HUES6 (cell line): Measurements from ENCODE around the gene STC2.

Source experiments
- H3K27ac ChIP-seq: 2 replicates; pipeline ENCODE4 v1.7.0; 2013; ENCODE audit warnings: low read depth, mild to moderate bottlenecking, low read length, inconsistent platforms
- H3K27me3 ChIP-seq: 2 replicates; pipeline ENCODE4 v1.6.1; 2013; ENCODE audit warnings: low read length; ENCODE audit not compliant: control insufficient read depth, insufficient read depth
- H3K36me3 ChIP-seq: 2 replicates; pipeline ENCODE4 v1.6.1; 2013; ENCODE audit warnings: low read length; ENCODE audit not compliant: control insufficient read depth, insufficient read depth
- H3K4me1 ChIP-seq: 2 replicates; pipeline ENCODE4 v1.6.1; 2013; ENCODE audit warnings: low read length; ENCODE audit not compliant: control insufficient read depth, insufficient read depth
- H3K4me3 ChIP-seq: 2 replicates; pipeline ENCODE4 v1.5.1; 2013; ENCODE audit warnings: low read depth, low read length
- H3K9ac ChIP-seq: one replicate; pipeline ENCODE4 v1.6.1; 2013; ENCODE audit warnings: mild to moderate bottlenecking, low read length
- H3K9me3 ChIP-seq: 2 replicates; pipeline ENCODE4 v1.6.1; 2013; ENCODE audit warnings: low read depth, low read length; ENCODE audit not compliant: control insufficient read depth, insufficient read depth

STC2 gene

DNA sequence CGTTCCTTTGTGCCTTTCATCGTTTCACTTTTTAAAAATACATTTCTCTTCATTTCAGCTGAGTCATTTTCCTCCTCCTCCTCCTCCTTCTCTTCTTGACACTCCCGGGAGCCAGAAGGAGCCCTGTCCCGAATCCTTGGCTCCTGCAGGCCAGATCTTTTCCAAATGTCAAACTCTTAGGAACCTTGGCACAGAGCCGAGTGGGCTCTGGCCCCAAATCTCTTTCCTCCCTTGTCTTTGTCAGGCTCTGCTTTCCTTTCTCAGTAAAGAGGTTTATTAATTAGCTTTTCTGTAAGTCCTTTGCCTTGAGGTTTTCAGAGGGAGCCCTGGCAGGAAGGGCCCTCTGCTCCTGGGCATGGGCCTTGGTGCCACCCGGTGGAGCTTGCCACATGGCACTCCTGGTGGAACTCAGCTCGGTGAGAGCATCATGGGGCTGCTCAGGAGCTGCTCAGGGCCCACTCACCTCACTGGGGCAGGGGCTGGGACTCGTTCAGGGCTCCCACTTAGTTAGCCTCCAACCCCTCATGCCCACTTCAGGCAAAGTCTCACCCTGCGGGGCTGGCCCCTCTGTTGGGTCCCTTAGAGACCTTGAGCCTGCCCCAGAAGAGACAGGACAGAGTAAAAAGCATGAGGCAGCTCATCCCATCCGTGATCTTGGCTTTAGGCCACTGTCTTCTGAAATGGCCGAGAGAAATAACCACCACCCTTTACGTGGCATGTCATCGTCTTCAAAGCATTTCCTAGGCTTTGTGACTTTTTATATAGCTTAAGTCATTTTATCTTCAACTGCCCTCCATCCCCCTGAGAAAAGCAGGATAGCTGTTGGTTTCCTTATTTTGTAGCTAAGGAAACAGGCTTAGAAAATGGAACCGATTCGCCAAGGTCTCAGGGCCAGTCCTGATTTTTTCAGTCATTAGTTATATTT lies 17.1 kb downstream of the STC2 start:
- H3K9ac ChIP-seq = no peak overlapping the region
- no peak overlapping the region for H3K27ac ChIP-seq

DNA sequence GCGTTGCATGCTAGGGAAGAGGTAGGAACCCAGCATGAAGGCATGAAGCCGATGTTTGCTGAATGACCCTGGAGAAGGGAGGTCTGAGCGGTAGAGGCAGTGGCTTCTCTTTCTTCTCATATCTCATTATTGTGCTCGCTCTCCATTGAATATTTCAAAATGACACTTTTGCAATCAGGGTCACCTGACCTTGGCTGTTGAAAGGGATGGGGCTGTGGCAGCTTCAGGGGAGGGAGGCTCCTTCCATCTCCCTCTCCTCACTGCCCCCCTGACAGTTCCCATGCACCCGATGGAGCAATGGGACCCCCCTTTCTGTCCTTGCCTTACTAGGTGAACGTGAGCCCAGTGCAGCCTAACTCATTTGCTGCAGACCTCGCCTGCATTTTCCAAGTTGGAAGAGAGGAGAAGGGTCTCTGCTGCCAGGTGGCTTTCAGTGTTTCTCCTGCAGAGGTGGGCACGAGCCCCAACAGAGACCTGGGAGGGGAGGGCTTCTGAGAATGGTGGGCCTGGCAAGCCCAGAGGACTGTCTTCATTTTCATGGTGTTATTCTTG lies 17.9 kb downstream of the STC2 start:
- 0 out of 2 replicates have a peak, but pooled peaks cover 3% of the 10 kb centered on the region for H3K36me3 ChIP-seq
- H3K27me3 ChIP-seq = peaks cover 6% of the 10 kb centered on the region; the same call in 1 of the 2 replicates
- H3K9me3 ChIP-seq = peaks cover 8% of the 10 kb centered on the region
- no peak overlapping the region for H3K4me3 ChIP-seq
- no peak overlapping the region for H3K27ac ChIP-seq
- H3K4me1 ChIP-seq = 0 out of 2 replicates have a peak, but pooled peaks cover under 1% of the 10 kb centered on the region
- H3K9ac ChIP-seq = no peak overlapping the region

More for the DNA sequence above, 17.1 kb downstream of the STC2 start:
- 0 out of 2 replicates have a peak, but pooled peaks cover 3% of the 10 kb centered on the region for H3K36me3 ChIP-seq
- no peak overlapping the region for H3K4me3 ChIP-seq
- peaks cover 6% of the 10 kb centered on the region; the same call in 1 of the 2 replicates for H3K27me3 ChIP-seq
- peaks cover 8% of the 10 kb centered on the region; the same call in 1 of the 2 replicates for H3K4me1 ChIP-seq
- peaks cover 8% of the 10 kb centered on the region for H3K9me3 ChIP-seq

DNA sequence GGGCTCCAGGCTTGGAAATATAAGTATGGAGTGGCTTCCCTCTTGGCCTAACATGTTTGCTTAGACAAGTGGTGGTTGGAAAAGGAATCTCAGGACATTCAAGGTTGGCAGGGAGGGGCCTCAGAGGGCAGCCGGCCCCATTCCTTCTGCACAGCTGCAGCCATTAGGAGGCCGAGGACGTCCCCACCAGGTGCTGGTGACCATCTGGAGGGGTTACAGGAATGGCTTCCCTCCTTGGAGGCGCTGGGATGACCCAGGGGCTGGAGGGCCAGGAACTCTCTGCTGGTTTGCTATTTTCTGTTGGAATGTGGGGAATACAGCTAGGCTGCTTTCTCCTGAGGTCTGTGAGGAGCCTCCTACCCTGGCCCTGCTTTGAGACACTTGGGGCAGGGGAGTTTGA lies 18.5 kb downstream of the STC2 start:
- Histone ChIP-seq H3K27ac (no peak overlapping the region), H3K4me3 (no peak overlapping the region), H3K36me3 (no peaks in the 10 kb centered on the region), H3K9ac (no peak overlapping the region), H3K9me3 (peaks cover 8% of the 10 kb centered on the region), H3K27me3 (peaks cover 6% of the 10 kb centered on the region; the same call in 1 of the 2 replicates), H3K4me1 (peaks cover 4% of the 10 kb centered on the region)

DNA sequence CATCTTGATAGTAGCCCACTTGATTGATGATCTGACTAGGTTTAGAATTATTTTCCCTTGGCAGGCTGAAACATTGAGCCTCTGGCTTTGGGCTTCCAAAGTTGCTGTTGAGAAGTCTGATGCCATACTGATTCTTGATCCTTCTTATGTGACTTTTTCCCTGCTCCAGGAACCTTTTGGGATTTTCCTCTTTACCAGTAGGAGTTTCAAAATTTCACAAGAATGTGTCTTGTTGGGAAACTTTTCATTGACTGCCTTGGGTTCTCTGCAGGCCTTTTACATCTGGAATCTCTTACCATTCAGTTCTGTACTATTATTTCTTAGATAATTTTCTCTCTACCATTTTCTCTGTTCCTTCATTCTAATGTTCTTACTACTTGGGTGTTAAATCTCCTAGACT lies 20.0 kb downstream of the STC2 start:
- Histone ChIP-seq H3K27me3 (peaks cover 6% of the 10 kb centered on the region; the same call in 1 of the 2 replicates), H3K9me3 (peaks cover 8% of the 10 kb centered on the region), H3K4me3 (no peak overlapping the region), H3K4me1 (peaks cover 19% of the 10 kb centered on the region), H3K27ac (no peak overlapping the region), H3K36me3 (no peaks in the 10 kb centered on the region), H3K9ac (no peak overlapping the region)

DNA sequence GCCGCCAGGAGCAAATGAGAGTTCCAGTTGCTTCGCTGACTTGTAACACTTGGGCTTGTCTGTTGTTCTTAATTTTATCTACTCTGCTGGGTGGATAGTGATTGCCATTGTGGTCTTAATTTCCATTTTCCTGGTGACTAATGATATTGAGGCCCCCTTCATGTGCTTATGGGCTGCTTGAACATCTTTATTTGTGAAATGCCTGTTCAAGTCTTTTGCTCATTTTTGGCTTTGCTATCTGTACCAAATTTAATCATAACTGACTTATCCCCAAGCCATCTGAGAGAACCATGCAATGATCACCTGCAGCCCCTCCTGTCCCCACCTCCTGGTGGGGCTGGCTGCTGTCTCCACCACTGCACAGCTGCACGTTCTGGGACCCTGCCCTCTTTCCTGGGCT lies 20.5 kb downstream of the STC2 start:
- peaks cover 8% of the 10 kb centered on the region for H3K9me3 ChIP-seq
- H3K27ac ChIP-seq = no peak overlapping the region
- peaks cover 6% of the 10 kb centered on the region; the same call in 1 of the 2 replicates for H3K27me3 ChIP-seq
- no peak overlapping the region for H3K4me3 ChIP-seq
- no peaks in the 10 kb centered on the region for H3K36me3 ChIP-seq
- H3K9ac ChIP-seq = no peak overlapping the region
- H3K4me1 ChIP-seq = peaks cover 24% of the 10 kb centered on the region

DNA sequence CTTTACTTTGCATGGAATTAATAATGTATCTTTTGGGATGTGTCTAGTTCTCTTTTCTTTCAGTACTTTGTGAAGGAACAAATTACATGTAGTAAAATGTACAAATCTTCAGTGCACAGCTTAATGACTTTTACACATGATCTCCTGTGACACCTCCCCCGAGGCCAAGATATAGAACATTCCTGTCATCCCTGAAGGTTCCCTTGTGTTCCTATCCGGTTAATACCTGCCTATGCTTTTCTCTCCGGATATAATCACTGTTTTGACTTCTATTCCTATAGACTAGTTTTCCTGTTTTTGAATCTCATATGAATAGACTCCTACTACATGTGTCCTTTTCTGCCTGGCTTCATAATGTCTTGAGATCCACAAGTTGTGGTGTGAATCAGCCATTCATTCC lies 21.5 kb downstream of the STC2 start:
- Histone ChIP-seq H3K27me3 (peaks cover 6% of the 10 kb centered on the region; the same call in 1 of the 2 replicates), H3K4me1 (peaks cover 34% of the 10 kb centered on the region), H3K36me3 (no peaks in the 10 kb centered on the region), H3K4me3 (no peak overlapping the region), H3K27ac (no peak overlapping the region), H3K9me3 (peaks cover 8% of the 10 kb centered on the region), H3K9ac (no peak overlapping the region)

DNA sequence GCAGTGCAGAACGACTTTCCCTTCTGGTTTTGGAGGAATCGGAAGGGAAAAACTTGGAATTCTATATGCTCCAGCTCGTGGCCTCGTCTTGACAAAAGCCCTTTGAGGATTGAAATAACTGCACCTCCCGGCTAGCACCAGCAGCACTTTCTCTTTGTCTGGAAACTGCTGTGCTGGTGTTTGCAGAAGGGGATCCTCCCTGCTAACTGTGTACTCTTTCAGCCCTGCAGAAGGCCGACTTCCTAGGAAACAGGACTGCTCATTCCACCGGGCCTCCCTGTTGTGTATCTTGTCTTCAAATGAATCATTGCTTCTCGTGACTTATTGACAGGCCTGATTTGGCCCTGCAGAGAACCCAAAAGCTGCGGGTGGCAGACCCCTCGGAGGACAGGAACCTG lies 23.6 kb downstream of the STC2 start:
- Histone ChIP-seq H3K36me3 (no peaks in the 10 kb centered on the region), H3K27ac (no peak overlapping the region), H3K4me1 (peaks cover 39% of the 10 kb centered on the region), H3K9ac (no peak overlapping the region), H3K4me3 (no peak overlapping the region), H3K27me3 (no peaks in the 10 kb centered on the region), H3K9me3 (peaks cover 8% of the 10 kb centered on the region)

DNA sequence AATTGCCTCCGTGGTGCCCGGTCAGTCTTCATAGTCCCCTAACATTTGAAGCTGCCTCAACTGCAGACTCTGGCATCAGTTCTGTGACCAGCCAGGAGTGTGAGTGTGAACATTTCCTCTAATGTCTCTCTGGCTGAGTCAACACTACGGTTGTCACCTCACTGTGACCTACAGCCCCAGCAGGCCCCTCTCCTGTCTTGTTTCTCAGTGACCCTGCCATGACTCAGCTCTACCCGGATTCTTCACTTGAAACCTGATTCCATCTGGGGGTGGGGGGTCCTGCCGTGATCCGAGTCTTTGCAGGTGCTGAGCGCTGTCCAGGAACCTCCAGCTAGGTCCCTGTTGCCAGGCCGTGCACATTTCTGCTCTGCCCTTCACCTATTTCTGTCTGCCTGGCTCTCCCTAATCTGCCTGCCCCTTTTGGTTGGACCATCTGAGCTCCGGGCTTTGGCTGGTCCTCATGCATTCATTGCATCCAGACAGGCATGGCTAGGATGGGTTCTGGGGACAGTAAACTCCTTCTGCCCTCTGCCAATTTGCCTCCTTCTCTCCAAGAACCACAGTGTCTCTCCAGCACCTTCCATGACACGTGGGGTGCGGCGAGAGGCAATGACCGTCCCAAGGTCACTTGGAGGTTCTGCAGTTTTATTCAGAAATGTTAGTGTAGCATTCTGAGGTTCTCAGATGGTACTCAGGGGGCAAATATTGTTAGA lies 24.2 kb downstream of the STC2 start:
- H3K4me1 ChIP-seq = peaks cover 39% of the 10 kb centered on the region
- H3K27me3 ChIP-seq = no peaks in the 10 kb centered on the region
- H3K27ac ChIP-seq = no peak overlapping the region
- no peaks in the 10 kb centered on the region for H3K36me3 ChIP-seq
- H3K9ac ChIP-seq = no peak overlapping the region
- 0 out of 2 replicates have a peak overlapping the region, but pooled peaks have one; percentile 10 for H3K4me3 ChIP-seq
- H3K9me3 ChIP-seq = peaks cover 8% of the 10 kb centered on the region

DNA sequence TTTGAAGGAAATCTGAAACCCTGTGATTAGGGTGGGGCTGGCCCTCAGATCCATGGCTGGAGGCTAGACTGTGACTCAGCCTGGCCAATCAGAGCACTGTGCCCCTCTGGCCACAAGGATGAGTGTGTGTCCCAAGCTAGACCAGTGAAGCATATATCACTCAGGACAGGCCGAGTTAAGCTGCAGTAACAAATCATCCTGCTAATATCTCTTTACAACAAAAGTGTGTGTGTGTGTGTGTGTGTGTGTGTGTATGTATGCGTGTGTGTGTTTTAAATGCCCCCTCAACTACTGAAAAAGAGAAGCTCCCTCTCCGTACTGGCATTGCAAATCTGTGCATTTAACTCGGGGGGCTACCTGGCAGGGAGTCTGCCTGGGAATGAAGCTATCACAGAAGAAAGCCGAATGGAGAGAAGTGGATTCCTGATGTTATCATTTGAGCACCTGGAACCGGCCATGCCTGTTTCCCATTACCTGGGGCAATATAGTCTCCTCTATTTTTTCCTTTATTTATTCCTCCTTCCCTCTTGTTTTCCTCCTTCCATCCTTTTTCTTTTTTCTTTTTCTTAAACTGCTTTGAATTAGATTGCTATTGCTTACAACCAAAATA lies 25.6 kb downstream of the STC2 start:
- Histone ChIP-seq H3K4me3 (no peak overlapping the region), H3K9ac (no peak overlapping the region), H3K27me3 (no peaks in the 10 kb centered on the region; the same call in 1 of the 2 replicates), H3K36me3 (no peaks in the 10 kb centered on the region), H3K4me1 (peaks cover 52% of the 10 kb centered on the region), H3K9me3 (peaks cover 3% of the 10 kb centered on the region), H3K27ac (no peak overlapping the region)

DNA sequence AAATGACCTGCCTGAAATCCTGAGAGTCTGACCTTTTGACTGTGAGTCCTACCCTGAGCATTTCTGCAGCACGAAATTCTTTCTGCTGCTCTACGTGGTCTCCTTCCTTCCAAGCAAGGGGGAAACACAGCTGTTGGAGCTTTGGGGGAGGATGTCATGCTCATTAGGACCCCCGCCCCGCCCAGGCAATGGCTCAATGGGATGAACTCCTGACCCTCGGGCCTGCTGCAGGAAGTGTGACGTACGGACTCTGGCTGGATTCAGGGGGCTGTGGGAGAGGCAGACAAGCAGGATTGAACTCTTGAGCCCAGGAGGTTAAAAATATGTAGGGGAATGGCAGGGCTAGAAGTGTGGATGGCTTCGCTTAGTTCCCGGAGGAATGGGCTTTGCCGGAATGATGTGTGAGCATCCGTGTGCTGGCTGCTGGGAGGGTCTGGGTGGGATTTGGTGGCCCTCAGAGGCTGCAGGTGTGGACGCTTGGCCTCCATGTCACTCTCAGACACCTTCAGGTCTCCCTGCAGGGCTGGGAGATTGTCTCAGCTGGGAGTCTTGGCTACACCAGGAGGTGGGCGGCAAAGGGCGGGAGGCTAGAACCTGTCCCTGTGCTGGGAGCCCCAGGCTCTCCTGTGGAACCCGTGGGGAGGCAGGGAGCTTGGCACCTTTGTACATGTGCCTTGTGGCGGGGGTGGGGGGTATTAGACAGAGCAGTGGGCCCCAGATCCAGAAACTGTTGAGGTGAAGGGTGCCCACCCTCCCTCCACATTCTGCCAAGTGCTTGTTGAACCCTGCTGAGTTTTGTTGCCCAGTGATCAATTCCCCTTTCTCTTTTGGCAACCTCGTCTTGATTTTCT lies 26.3 kb downstream of the STC2 start:
- Histone ChIP-seq H3K9me3 (no peaks in the 10 kb centered on the region), H3K9ac (no peak overlapping the region), H3K27ac (no peak overlapping the region), H3K36me3 (no peaks in the 10 kb centered on the region), H3K4me3 (no peak overlapping the region), H3K4me1 (peaks cover 59% of the 10 kb centered on the region), H3K27me3 (no peaks in the 10 kb centered on the region; the same call in 1 of the 2 replicates)
